GM04504 (cell line): Measurements from ENCODE around the gene LRCH2.
"Not testable (repeated sequence)": the region's sequence is repeated elsewhere in the genome, so short reads cannot be mapped to it uniquely, and the experiment has no call there.

ENCODE experiments used
- DNase-seq: peaks from one replicate; pipeline ENCODE4 v3.0.0-alpha.2; 2012; ENCODE audit warnings: low read depth

LRCH2 gene

GRCh38 chrX:115233497-115234455 is at the start of gene LRCH2:
Gene LRCH2 (minus strand): TSS chrX:115234096. CDS start chrX:115234041, 55 bp downstream.
- DNase-seq, result no peak

GRCh38 chrX:115269051-115269683 is 35.3 kb upstream of the LRCH2 start:
- DNase-seq, result no peak

GRCh38 chrX:115268421-115268820 is 34.5 kb upstream of the LRCH2 start:
- DNase-seq, result no peak

GRCh38 chrX:115266300-115266699 is 32.4 kb upstream of the LRCH2 start:
- no peak for DNase-seq

GRCh38 chrX:115264009-115264408 is 30.1 kb upstream of the LRCH2 start:
- DNase-seq, result no peak

DNA sequence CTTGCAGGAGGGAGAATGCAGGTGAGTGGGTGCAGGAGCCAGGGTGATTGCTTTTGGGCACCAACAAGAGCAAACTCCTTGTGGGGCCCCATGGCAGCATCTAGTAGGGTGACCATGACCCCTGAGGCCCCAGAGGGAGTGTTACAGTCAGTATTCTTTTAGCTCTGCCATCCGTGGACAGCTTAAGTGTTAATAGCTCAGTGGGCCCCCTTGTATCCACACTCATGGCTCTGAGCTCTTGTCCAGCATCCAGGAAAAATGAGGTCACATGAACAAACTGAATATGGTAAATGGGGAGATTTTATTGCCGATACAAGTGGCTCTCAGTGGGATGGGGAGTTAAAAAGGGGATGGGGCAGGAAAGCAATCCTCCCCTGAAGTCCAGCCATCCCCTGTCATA is 27.3 kb upstream of the LRCH2 start:
- no peak for DNase-seq

DNA sequence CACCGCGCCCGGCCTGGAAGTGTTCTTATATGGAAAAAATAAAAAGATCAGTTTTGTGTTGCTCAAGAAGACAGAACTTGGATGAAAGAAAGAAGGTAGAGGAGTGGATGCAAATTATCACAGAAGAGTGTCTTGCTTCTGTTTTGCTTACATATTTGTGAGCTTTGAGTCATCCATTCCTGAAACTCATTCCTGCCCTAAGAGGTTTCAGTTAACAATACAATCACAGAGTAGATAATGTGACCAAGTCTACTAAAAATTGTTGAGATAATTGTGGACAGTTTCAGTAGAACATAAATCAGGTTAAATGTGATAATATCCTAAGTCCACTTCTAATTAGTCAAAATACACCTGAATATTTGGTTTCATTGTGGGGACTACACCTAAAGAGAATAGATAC is 26.4 kb upstream of the LRCH2 start:
- peak; percentile 7 for DNase-seq

DNA sequence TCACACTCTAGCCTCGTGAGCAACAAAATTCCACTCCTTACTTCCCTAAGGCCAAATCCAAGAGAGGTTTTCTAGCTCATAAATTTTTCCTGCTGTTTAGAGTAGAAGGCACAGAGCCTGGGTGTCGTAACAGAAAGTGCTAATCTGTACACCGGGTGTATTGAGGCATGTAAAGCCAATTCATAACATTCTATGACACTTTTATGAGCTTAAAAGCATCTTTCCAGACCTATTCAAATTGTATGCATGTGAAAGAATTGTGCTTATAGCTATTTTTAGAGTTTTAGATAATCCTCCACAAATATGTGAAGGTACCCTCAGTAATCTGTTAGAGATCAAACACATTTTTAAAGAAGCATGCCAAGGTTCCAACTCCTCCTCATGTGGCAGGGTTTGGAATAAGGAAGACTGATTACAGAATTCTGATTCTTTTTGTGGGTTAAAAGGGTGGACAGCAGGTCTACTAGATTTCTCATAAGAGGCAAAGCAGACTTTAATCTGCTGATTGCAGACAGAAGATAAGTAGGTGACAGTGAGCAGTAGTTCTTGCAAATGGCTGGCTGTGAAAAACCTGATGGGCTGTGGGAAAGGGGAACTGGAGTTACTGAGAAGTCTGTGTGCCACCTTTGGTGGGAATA is 25.5 kb upstream of the LRCH2 start:
- DNase-seq, result peak; percentile 39

GRCh38 chrX:115257711-115258110 is 23.8 kb upstream of the LRCH2 start:
- DNase-seq, result no peak

DNA sequence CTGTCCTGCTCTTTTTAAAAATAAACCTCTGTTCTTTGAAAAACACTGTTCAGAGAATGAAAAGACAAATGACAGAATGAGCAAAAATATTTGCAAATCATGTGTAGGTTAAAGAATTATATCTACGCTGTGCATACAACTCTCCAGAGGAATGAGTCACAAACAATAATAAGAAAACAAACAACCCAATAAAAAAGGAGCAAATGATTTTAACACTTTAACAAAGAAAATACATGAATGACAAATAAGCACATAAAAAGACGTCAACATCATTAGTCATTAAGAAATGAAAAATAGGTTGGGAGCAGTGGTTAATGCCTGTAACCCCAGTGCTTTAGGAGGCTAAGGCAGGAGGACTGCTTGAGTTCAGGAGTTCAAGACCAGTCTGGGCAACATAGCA is 21.1 kb upstream of the LRCH2 start:
- DNase-seq, result no peak

DNA sequence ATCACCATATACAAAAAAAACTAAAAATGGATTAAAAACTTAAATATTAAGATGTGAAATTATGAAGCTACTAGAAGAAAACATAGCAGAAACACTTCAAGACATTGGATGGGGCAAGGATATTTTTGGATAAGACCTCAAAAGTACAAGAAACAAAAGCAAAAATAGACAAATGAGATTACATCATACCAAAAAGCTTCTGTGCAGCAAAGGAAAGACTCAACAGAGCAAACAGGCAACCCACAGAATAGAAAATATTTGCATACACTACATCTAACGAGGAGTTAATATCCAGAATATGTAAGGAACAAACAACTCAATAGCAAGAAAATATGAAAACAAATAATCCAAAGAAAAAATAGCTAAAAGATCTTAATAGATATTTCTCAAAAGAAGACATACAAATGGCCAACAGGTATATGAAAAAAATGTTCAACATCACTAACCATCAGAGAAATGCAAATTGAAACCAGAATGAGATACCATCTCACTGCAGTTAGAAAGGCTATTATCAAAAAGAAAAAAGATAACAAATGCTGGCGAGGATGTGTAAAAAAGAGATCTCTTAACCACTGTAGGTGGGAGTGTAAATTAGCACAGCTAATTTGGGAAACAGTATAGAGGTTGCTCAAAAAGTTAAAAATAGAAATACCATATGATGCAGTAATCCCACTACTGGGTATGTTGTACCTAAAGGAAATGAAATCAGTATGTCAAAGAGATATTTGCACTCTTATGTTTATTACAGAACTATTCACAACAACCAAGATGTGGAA is 17.8 kb upstream of the LRCH2 start:
- DNase-seq, result no peak

- no peak for DNase-seq
Observed at GRCh38 chrX:115237056-115237455, 3.2 kb upstream of the LRCH2 start.

DNA sequence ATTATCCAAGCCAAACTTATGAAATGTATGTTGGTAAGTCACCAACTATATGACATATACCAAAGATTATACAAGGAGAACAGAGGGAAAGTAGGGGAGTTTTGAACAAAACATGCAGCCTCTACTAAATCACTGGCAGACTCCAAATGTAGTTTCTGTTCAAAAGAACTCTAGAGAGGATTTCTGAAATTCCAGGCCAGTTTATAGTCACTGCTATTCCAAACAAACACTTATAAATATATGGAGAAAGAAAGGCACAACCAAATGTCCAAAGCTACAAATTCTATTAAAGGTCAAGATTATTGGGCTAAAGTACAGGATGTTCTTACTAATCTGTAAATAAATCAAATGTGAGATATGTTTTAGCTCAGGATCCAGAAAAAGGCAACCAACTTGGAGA is 2.7 kb upstream of the LRCH2 start:
- DNase-seq, result no peak

DNA sequence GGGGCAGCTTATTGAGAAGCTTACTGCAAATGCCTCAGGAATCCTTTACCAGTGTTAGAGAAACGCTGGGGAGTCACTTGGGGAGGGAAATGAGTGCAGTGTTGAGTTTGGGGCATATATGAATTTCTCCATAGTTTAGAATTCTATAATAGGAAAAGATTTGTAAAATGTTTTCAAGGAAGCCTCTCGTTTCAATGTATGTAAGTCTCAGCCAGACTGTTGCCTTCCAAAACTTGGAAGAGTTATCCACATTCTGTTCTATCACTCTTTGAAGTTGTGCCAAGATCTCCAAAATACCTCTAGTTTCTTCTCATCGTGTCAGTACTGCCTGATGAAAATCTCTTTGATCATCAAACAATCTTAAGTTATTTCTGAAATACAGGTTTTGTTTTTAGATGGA is 565 bp upstream of the LRCH2 start:
- DNase-seq, result no peak

GRCh38 chrX:115232933-115233496 is 881 bp downstream of the LRCH2 start:
- no peak for DNase-seq

DNA sequence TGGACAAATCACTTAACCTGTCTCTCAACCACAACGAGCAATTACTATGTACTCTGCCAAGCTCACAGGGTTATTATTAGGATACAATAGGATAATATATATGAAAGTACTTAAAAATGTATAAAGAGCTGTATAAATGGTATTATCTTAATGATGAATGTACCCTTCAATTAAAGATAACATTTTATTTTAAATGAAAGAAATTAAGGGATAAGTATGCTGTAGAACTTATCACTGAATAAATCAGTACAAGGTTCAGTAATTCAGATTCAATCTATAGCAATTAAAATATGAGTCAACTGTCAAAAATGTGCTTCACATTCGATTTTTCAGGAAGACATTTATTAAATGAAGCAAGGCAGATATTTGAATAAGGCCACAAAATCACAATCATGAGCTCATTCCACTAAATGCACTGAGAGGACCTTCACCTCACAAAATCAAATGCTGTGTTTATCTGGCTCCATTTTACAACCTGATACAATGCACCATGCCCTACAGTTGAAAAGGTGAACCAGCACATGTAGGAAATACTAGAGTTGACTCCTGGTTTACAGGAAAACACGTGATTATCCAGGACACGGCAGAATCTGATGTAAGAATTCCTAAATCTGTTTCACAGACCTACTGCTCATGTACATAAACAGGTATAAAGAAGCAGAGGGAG is 4.4 kb downstream of the LRCH2 start:
- DNase-seq, result no peak

DNA sequence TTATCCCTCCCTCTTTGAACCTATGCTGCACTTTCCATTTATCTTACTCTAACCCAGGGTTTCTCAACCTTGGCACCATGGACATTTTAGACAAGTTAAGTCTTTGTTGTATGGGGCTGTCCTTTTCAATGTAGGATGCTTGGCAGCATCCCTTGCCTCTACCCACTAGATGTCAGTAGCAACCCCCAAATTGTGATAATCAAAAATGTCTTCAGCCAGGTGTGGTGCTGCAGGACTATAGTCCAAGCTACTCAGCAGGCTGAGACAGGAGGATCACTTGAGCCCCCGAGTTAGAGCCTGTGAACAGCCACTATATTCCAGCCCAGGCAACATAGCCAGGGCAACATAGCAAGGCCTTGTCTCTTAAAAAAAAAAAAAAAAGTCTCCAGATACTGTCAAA is 7.0 kb downstream of the LRCH2 start:
- no peak for DNase-seq

GRCh38 chrX:115217346-115217745 is 16.6 kb downstream of the LRCH2 start:
- DNase-seq, result not testable (repeated sequence)

GRCh38 chrX:115214605-115215004 is 19.3 kb downstream of the LRCH2 start:
- no peak for DNase-seq

GRCh38 chrX:115214151-115214550 is 19.7 kb downstream of the LRCH2 start:
- DNase-seq, result no peak

DNA sequence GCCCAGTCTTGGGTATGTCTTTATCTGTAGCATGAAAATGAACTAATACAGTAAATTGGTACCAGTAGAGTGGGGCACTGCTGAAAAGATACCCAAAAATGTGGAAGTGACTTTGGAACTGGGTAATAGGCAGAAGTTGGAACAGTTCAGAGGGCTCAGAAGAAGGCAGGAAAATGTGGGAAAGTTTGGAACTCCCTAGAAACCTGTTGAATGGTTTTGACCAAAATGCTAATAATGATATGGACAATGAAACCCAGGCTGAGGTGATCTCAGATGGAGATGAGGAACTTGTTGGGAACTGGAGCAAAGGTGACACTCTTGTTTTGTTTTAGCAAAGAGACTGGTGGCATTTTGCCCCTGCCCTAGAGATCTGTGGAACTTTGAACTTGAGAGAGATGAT is 24.3 kb downstream of the LRCH2 start:
- DNase-seq, result not testable (repeated sequence)
